ENCODE measurements around the gene CD63.

The CD63 gene

DNA sequence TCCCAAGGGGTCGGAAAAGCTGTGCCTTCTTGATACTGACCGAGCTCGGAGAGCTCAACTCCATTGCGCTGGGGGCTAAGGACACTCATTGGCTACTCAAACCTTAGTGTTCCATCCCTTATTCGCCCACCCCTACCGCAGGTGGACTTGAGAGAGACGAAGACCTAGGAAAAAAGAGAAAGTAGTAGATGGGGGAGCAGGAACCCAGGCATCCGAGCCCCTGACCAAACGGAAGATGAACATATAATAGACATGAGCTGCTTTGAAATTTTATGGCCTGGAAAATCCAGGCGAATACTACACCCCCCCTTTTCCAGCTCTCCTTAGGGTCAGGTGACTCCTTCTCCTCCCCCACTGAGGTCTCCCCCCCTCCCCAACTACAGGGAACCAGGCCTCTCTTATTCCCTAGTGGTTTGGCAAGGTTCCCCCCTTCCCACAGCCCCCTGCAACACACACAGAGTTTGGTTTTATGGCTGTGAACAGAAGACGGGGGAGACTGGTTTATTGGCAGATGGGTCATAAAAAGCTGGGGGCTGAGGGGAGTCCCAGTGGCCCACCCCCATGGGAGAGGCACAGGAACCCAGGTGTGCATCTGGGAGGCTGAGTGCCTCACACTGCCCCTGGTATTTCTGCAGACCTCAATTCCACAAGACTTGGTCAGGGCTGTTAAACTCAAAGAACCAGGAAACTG, 15.7 kb upstream of the CD63 start:
- peak overlapping the region; percentile 15; the same call in 1 of the 2 replicates for H3K27ac ChIP-seq

DNA sequence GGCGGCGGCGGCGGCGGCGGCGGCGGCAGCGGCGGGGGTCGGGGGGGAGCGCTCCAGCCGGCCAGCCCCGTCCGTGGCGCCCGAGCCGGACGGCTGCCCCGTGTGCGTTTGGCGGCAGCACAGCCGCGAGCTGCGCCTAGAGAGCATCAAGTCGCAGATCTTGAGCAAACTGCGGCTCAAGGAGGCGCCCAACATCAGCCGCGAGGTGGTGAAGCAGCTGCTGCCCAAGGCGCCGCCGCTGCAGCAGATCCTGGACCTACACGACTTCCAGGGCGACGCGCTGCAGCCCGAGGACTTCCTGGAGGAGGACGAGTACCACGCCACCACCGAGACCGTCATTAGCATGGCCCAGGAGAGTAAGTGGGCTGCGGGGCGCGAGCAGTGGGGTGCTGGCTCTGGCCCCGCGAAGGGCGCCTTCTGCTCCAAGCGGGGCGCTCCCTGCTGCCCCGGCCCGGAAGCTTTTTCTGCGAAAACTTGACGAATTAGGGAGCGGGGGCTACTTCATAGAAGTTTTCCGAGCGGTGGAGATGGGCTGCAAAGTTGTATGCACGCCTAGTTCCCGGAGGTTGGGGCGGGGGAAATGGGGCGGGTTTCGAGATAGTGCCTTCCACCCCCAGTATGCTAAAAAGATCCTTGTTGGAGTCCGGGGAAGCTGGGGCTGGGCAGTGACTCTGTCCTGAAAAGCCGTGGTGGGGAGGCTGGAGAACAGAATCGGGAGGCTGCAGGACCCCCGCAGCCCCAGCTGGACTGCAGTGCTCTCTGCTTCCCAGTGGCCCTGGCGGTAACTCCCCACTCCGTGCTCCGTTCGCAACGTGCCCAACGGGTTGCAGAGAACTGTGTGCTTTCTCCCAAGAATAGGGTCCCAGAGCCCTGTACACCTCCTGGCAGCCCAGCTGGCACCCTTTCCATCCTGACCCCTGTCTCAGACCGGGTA, 14.9 kb upstream of the CD63 start:
- TF ChIP-seq, protein P1, sequence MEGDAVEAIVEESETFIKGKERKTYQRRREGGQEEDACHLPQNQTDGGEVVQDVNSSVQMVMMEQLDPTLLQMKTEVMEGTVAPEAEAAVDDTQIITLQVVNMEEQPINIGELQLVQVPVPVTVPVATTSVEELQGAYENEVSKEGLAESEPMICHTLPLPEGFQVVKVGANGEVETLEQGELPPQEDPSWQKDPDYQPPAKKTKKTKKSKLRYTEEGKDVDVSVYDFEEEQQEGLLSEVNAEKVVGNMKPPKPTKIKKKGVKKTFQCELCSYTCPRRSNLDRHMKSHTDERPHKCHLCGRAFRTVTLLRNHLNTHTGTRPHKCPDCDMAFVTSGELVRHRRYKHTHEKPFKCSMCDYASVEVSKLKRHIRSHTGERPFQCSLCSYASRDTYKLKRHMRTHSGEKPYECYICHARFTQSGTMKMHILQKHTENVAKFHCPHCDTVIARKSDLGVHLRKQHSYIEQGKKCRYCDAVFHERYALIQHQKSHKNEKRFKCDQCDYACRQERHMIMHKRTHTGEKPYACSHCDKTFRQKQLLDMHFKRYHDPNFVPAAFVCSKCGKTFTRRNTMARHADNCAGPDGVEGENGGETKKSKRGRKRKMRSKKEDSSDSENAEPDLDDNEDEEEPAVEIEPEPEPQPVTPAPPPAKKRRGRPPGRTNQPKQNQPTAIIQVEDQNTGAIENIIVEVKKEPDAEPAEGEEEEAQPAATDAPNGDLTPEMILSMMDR (IDR thresholded peaks at IDR 0.05), result peak; percentile 37
- TF ChIP-seq ZFX (IDR thresholded peaks at IDR 0.05; ENCODE audit: borderline replicate concordance), result no peak
- H3K27ac ChIP-seq, result peak overlapping the region; percentile 79

More for the DNA sequence above, 15.7 kb upstream of the CD63 start:
- TF ChIP-seq ZFX (IDR thresholded peaks at IDR 0.05; ENCODE audit: borderline replicate concordance), result no peak
- TF ChIP-seq, protein P1 (IDR thresholded peaks at IDR 0.05), result no peak

DNA sequence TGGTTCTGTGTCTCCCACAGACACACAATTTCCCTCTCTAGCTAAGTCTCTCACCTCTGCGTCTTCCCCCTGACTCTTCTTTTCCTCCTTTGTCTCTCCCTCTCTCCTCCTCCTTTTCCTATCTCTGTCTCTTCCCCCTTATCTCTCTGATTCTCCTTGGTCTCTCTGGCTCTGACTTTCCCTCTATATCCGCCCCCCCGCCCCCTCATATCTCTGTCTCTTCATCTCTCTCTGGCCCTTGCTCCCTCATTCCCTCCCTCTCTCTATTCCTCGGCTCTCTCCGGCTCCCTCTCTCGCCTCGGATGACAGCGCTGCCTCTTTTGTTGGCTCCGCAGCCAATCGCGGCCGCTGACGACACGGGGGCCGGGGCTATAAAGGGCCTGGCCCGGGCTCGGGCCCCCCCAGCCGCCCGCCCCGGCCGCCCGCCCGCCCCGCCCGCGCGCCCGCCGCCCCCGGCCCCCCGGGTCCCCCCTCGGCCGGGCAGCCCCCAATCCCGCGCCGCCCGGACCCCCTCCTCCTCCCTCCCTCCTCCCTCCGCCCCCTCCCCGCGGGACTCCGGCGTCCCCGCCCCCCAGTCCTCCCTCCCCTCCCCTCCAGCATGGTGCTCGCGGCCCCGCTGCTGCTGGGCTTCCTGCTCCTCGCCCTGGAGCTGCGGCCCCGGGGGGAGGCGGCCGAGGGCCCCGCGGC, 14.1 kb upstream of the CD63 start, which contains the start of gene GDF11:
Gene GDF11 (plus strand): TSS at position 404 of the 687 bp plus-strand sequence. CDS start 195 bp downstream, at position 599.
- H3K27ac ChIP-seq, result peak within 1 kb of the TSS; percentile 79
- TF ChIP-seq, protein P1 (IDR thresholded peaks at IDR 0.05), result no peak
- TF ChIP-seq ZFX (IDR thresholded peaks at IDR 0.05; ENCODE audit: borderline replicate concordance), result no peak

DNA sequence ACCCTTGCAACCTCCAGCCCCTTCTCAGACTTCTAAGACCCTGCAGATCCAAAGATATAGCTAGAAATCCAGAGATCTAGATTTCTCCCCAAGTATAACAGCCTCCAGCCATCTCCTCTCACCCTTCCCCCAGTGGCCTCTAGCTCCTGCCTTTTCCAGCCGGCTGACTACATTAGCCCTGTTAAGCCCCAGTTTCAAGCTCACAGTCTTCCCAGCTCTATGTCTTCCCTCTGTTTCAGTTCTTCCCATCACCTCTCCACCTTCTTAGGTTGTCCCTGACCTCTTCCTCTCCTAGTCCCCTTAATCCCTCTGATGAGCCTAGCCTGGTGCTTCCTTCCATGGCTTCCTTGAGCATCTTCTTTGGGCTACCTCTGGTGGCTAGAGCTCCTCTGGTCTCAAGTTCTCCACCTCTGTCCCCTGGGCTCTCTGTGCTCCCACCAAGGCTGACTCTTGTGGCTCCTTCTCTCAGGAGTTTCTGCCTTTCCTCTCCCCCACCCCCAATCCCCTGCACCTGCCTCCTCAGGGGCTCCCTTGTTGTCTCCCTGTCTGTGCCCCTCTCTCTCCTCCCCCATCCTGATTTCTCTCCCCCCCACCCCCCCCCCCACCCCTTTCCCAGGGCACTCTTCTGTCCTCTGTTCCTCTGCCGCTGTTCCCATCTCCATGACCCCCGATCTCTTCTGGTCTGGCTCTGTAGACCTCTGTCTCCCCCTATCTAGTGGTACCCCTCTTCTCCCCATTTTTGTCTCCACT, 13.3 kb upstream of the CD63 start:
- H3K27ac ChIP-seq, result peak overlapping the region; percentile 79; the same call in 1 of the 2 replicates
- TF ChIP-seq, protein P1 (IDR thresholded peaks at IDR 0.05), result no peak
- no peak for TF ChIP-seq ZFX (IDR thresholded peaks at IDR 0.05; ENCODE audit: borderline replicate concordance)

DNA sequence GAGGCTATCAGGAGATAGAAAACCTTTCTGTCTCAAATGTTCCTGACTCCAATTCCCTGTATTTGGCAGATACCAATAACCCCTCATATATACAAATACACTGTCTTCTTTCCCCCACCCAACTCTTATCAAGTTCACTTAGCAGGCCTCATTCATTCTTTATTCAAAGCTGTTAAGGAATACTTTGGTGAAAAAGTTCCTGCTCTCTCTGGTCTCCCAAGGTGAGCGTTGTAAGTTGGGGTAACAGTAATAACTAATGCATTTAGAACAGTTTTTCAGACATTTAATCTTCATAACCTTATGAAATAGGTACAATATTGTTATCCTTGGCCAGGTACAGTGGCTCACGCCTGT, 10.2 kb upstream of the CD63 start:
- peak overlapping the region; percentile 43 for H3K27ac ChIP-seq
- no peak for TF ChIP-seq ZFX (IDR thresholded peaks at IDR 0.05; ENCODE audit: borderline replicate concordance)
- TF ChIP-seq, protein P1 (IDR thresholded peaks at IDR 0.05), result peak; percentile 67

DNA sequence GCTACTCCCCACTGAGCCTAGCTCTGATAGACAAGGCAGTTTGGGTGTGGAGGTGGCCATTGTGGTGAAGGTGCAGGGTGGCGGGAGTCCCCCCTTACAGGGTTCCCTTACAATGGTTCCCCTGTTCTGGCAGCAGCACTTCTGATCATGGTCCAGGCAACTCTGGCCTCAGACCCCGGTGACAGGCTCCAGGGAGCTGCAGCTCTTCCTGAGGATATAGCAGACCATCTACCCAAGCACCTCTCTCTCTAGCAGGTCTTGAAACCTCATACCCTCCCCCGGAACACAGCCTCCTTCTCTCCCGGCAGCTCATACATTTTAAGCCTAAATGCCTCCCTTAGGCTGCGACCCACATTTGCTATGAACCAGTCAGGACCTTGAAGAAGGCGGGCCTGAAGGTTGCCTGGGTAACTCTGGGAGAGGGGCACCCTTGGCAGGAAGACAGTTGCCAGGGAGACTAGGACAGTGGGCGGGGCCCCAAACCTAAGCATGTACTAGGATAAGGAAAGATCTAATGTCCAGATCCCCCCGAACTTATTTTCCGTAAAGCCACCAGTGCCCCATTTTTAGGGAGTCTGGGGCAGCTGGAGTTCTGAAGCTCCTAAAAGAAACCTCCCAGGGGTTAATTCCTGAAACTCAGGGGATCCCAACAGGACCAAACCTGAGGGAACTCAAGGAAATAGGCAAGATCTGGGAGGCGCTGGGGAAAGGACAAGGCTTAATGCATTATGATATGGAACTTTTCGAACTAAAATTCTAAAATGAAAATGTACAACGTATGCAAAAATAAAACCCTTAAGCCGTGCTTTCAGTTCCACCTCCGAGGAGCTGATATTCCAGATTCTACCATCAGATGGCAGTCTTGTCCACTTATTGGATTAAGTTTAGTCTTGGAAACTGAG, 9.6 kb upstream of the CD63 start:
- peak overlapping the region; percentile 43 for H3K27ac ChIP-seq
- TF ChIP-seq ZFX (IDR thresholded peaks at IDR 0.05; ENCODE audit: borderline replicate concordance), result no peak
- TF ChIP-seq, protein P1 (IDR thresholded peaks at IDR 0.05), result peak; percentile 92

Data from 22Rv1 (cell line).